ENCODE measurements around the gene LYL1.

LYL1 gene

GRCh38 chr19:13130886-13131490 lies 28.3 kb upstream of the LYL1 start:
- Mint-ChIP-seq H3K4me1 (no peaks in the 10 kb centered on the region), H3K4me3 (no peak overlapping the region), H3K36me3 (ENCODE audit: low read depth) (peaks cover 8% of the 10 kb centered on the region), H3K27me3 (ENCODE audit: low read depth) (no peaks in the 10 kb centered on the region), H3K9me3 (no peaks in the 10 kb centered on the region), H3K27ac (no peak overlapping the region)
- no peak for TF ChIP-seq CTCF (IDR thresholded peaks at IDR 0.05; ENCODE audit: unreplicated experiment in 3 of 3)

- TF ChIP-seq CTCF (IDR thresholded peaks at IDR 0.05; ENCODE audit: unreplicated experiment in 3 of 3) = no peak
- no peak overlapping the region for H3K4me3 Mint-ChIP-seq
- H3K27me3 Mint-ChIP-seq (ENCODE audit: low read depth) = no peaks in the 10 kb centered on the region
- H3K36me3 Mint-ChIP-seq (ENCODE audit: low read depth) = peaks cover 8% of the 10 kb centered on the region
- no peak overlapping the region for H3K27ac Mint-ChIP-seq
- no peaks in the 10 kb centered on the region for H3K9me3 Mint-ChIP-seq
- no peaks in the 10 kb centered on the region for H3K4me1 Mint-ChIP-seq
Observed at GRCh38 chr19:13129384-13129783, 26.7 kb upstream of the LYL1 start.

GRCh38 chr19:13128583-13128982 lies 25.9 kb upstream of the LYL1 start:
- peaks cover 8% of the 10 kb centered on the region for H3K36me3 Mint-ChIP-seq (ENCODE audit: low read depth)
- H3K4me1 Mint-ChIP-seq = no peaks in the 10 kb centered on the region
- no peak overlapping the region for H3K4me3 Mint-ChIP-seq
- no peak for TF ChIP-seq CTCF (IDR thresholded peaks at IDR 0.05; ENCODE audit: unreplicated experiment in 3 of 3)
- H3K27me3 Mint-ChIP-seq (ENCODE audit: low read depth) = no peaks in the 10 kb centered on the region
- H3K27ac Mint-ChIP-seq = no peak overlapping the region
- no peaks in the 10 kb centered on the region for H3K9me3 Mint-ChIP-seq

GRCh38 chr19:13127811-13128575 lies 25.3 kb upstream of the LYL1 start:
- no peak for TF ChIP-seq CTCF (IDR thresholded peaks at IDR 0.05; ENCODE audit: unreplicated experiment in 3 of 3)
- no peaks in the 10 kb centered on the region for H3K27me3 Mint-ChIP-seq (ENCODE audit: low read depth)
- H3K4me1 Mint-ChIP-seq = no peaks in the 10 kb centered on the region
- no peak overlapping the region for H3K27ac Mint-ChIP-seq
- H3K9me3 Mint-ChIP-seq = no peaks in the 10 kb centered on the region
- peaks cover 8% of the 10 kb centered on the region for H3K36me3 Mint-ChIP-seq (ENCODE audit: low read depth)
- H3K4me3 Mint-ChIP-seq = no peak overlapping the region

- TF ChIP-seq CTCF (IDR thresholded peaks at IDR 0.05; ENCODE audit: unreplicated experiment in 3 of 3) = no peak
- Mint-ChIP-seq H3K27me3 (ENCODE audit: low read depth) (no peaks in the 10 kb centered on the region), H3K36me3 (ENCODE audit: low read depth) (peaks cover 5% of the 10 kb centered on the region), H3K27ac (no peak overlapping the region), H3K4me1 (peaks cover 3% of the 10 kb centered on the region), H3K4me3 (no peak overlapping the region), H3K9me3 (no peaks in the 10 kb centered on the region)
Observed at GRCh38 chr19:13127051-13127450, 24.4 kb upstream of the LYL1 start.
